ENCODE data around the gene MYH15.

Gene MYH15

DNA sequence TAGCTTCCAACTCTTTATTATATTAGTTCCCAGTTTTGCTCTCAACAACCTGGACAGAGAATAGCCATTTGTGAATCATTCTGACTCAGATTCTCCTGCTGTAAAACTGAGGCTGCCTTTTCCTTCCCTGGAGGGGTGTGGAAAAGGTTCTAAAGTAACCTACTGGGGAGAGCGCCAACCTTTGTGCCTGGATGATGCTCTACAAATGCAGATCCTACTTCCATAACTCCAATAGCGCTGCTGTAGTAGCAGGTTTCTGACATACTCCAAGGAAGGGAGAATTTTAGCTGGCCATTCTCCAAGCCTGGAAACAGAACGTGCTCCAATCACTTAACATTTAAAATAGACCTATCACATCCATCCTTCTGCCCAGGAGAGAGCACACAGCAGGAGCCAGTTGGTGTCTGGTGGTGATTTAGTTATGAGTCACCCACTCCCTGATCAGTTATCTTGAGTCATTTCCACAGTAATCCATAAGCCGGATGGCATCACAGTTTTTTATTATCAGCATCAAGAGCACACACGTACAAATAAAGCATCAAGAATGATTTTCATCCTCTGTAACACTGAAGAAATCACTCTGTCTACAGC is 38.3 kb downstream of the MYH15 start:
- DNase-seq (ENCODE audit: low read depth in 2 of 2): no peak

DNA sequence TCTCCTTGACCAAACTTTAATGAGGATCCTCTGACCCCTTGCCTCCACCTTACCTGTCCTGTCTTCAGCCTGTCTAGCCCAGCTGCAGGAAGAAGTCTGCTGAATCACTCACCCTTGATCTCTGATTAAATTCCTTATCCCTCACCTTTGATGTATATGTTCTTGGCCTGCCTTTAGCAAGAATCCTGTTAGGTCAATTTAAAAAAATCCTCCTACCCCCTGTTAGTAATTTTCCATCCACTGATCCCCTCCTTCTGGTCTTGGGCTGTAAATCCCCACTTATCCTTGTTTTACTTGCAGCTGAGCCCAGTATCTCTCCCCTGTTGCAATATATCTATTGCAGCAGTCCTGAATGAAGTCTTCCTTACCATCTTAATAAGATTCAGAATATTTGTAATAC is 39.0 kb downstream of the MYH15 start:
- no peak for DNase-seq (ENCODE audit: low read depth in 2 of 2)

DNA sequence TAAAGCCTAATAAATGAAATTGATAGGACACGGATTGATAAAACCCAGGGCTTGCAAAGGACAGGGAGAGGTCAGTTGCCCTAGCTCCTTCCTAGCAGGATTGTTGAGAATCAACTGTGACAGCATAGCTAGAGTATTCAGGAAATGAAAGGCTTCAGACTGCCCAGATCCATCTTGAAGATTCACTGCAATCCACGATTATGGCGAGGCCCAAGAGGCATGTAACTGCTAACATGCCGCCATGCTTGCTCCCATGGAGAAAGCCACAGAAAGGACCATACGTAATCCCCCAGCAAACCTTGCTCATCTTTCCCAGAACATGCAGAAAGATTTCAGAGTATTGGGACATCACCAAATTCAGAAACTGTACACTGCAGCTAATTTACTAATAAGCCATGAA is 41.3 kb downstream of the MYH15 start:
- no peak for DNase-seq (ENCODE audit: low read depth in 2 of 2)

DNA sequence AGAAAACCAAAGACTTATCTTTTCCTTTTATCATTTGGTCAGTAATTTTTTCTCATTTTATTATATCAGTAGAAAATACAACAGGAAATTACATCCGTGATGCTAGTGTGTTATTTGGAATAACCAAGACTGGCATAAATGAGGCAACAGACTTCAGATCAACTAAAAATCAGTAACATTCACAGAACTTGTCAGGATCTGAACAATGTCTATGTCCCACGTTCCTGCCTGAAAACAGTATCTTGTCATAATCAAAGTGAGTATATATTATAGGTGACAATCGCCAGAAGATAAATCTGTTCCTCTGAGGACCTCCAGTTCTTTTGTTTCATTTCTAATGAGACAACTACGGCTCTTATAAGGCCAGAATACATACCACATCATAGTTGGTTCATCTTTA is 41.8 kb downstream of the MYH15 start:
- DNase-seq (ENCODE audit: low read depth in 2 of 2): no peak

DNA sequence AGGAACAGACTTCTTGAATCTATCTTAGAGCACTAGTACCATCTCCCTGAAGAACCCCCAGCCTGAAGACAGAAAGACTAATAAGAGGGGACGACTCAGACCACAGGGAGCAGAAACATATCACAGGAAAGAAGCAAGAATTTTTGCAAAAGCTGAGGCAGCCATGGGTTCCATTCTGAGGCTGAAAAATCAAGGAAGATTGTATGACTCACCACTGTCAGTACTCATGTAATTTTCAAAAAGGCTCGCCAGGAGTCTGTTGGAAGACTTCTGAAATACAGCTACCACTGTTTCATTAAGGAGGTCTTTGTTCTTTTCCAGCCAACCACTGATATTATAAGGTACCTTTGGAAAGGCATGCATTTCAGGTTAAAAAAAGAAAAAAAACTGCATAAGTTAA is 47.5 kb downstream of the MYH15 start:
- no peak for DNase-seq (ENCODE audit: low read depth in 2 of 2)

DNA sequence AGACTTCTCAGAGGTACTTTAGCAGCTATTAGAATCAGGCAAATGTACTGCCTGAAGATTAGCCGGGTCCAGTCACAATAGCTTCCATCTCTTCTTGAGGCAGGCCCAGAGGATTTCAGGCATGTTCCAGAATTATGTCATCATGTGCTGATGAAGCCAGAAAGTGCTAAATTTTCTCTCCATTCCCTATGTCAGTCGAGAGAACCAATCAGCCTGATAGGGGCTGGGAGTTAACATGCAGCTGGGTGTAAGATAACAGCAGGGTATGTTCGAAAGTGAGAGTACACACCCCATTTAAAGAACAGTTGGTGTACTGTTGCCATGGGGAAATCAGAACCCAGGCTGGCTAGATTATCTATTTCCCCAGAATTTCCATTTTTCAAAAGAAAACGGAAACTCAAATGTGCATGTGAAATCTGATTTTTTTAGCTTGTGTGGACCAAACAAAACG is 48.7 kb downstream of the MYH15 start:
- DNase-seq (ENCODE audit: low read depth in 2 of 2): no peak

DNA sequence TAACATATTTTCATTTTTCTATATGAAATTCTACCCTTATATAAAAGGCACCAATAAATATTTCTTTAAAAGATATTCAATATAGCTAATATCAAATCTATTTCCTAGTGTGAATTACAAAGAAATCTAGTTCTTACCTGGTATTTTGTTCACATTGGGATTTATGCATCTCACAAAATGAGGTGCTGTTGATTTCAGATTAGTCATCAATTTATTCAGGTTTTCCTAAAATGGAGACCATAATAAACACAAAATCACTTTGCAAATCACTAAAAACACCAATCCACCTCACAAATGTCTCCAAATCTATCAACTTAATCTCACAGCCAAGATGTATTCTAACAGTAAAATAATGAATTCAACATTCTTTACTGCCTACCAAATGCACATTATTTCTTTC is 51.2 kb downstream of the MYH15 start:
- DNase-seq (ENCODE audit: low read depth in 2 of 2): no peak

DNA sequence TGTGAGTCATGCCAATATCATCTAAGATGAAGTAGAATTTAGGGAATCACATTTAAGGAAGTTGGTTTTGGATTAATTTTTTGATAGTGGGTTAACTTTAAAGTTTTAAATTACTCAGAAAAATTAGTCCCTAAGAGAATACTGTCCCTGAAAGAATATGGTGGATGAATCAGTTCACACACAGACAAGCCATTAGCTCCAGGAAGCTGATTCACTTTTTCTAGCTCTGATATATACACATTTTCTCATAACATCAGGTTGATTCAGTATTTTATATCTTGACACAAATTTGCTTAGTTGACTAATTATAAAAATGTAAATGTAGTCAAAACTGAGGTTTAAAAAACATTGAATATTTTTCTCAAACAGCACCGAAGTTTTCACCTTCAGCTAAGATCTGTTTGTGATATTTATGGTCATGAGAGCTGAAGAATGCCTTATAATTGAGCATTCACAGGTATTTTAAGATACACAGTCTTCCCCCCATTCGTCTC is 55.1 kb downstream of the MYH15 start:
- no peak for DNase-seq (ENCODE audit: low read depth in 2 of 2)

DNA sequence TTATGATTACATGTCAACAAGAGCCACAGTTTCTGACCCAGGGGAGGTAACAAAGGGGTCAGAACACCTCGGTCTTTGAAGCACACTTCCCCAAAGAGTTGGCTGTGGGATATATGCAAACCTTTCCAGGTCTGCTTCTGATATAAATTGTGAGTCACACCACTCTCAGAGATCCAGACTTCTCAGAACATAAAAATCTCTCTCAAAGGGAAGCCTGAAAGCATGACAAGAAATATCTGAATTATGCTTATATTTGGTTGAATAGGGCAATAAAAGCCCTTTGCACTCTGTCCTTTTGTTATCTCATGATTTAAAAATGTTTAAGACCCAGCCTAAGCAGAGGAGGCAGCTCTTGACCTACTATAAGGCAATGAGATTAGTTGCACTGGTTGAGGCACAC is 56.8 kb downstream of the MYH15 start:
- DNase-seq (ENCODE audit: low read depth in 2 of 2): no peak

DNA sequence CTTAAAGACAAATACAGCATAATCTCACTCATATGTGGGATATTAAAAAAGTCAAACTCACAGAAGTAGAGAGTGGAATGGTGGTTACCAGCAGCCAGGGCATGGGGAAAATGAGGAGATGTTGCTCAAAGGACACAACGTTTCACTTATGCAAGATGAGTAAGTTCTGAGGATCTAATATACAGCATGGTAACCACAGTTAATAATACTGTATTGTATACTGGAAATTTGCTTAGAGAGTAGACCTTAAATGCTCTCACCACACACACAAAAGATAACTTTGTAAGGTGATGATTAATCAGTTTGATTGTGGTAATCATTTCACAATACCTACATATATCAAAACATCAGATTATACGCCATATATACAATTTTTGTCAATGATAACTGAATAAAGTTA is 60.0 kb downstream of the MYH15 start:
- no peak for DNase-seq (ENCODE audit: low read depth in 2 of 2)

DNA sequence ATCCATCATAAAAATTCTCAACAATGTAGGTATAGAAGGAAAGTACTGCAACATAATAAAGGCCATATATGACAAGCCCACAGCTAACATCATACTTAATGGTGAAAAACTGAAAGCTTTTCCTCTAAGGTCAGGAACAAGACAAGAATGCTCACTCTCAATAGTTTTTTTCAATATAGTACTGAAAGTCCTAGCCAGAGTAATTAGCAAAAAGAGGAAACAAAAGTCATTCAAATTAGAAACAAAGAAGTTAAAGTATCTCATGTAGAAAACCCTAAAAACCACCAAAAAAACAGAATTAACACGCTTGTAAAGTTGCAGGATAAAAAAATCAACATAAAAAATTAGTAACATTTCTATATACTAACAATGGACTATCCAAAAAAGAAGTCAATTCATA is 61.8 kb downstream of the MYH15 start:
- DNase-seq (ENCODE audit: low read depth in 2 of 2): no peak

DNA sequence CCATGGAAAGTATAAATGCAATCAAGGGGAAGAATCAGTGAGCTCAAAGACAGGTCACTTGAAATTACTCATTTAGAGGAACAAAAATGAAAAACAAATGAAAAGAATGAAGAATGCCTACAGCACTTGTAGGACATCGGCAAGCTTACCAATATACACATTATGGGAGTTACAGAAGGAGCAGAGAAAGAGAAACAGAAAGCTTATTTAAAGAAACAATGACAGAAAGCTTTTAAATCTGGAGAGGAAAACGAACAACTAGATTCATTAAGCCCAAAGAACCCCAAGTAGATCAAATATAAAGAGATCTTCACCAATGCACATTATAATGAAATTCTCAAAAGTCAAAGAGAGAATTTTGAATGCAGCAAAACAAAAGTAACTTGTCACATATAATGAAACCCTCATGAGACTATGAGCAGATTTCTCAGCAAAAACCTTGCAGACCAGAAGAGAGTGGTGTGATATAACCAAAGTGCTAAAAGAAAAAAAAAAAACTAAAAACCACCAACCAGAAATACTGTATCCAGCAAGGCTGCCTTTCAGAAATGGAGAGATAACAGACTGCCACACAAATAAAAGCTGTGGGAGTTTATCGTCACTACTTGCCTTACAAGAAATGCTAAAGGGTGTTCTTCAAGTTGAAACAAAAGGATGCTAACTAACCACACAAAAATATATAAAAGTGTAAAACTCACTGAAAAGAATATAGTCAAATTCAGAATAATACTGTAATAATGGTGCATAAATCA is 63.1 kb downstream of the MYH15 start:
- DNase-seq (ENCODE audit: low read depth in 2 of 2): no peak

DNA sequence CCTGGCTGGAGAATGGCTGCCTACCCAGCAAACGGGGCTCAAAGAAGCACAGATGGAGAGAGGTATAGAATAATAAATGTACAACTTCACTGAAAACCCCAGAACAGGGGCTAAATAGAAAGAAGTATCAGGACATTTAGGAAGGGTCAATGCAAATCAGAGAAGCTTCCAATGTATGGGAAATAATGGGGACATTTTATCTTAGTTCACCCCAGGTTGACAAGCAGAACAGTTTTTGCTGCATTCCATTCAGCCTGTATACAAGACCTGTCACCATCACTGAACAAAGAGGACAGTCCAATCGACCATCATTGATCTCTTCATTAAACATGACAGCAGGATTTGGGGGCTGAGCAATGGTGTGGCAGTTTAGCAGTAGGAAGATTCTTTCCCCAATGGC is 68.1 kb downstream of the MYH15 start:
- DNase-seq (ENCODE audit: low read depth in 2 of 2): no peak

DNA sequence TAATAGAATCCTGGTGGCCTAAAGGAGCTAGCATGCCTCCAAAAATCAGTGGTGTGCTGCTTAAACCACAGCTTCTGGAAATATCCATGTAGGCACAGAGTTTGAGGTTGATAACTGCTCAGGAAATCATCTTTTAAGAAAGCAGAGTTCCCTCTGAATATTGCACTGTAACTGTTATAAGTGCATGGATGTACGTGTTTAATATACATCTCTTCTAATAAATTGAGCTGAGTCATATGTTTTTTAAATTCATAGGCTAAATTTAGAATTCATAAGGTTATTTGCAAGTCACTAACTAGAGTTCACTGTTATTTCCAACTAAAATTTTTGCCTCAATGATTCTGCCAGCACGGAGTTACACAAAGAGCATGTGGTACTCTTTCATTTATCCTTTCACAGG is 68.9 kb downstream of the MYH15 start:
- DNase-seq (ENCODE audit: low read depth in 2 of 2): no peak

DNA sequence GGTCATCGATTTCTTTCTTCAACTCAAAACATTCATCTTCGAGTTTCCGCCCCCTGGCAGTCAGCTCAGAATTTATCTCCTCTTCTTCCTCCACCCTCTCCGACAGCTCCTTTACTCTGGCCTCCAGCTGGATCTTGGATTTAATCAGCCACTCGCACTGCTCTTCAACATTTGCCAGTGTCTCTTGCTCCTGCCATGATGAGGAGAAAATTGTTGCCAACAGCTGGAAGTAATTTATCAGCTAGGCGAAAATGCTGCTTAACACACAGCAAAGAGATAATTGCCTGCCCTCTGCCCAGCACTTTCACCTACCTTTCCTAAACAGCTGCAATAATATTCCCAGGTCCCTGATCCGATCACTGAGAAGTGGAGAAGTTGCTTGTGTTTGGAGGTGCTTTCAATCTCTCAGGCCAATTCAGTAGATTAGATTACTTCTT is 69.3 kb downstream of the MYH15 start:
- DNase-seq (ENCODE audit: low read depth in 2 of 2): no peak

DNA sequence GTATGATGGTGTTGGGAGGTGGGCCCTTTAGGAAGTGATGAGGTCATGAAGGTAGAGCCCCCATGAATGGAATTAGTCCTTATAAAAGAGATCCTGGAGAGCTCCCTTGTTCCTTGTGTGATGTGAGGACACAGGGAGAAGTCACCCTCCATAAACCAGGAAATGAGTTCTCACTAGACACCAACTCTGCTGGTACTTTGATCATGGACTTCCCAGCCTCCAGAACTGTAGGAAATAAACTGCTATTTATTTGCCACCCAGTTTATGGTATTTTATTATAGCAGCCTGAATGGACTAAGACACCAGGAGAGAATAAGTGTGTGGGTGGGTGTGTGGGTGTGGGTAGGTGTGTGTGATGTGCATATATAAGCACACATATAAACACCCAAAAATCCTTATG is 71.9 kb downstream of the MYH15 start:
- no peak for DNase-seq (ENCODE audit: low read depth in 2 of 2)

DNA sequence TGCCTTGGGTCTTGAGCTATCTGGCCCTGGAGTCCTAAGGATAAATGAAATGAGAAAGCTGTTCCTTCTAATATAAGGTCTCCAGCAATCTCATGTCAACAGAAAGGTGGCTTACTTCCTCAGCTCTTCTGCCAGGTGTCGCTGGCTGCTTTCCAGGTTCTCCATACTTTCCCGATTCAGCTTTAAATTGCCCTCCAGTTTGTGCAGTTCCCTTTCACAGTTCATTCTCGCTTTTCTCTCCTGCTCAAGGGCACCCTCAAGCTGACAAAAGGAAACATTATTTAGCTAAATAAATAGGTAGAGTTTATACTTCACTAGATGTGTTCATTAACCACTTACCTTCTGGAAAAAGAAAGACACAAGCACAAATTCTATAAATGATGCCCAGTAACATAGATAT is 73.0 kb downstream of the MYH15 start:
- DNase-seq (ENCODE audit: low read depth in 2 of 2): no peak

DNA sequence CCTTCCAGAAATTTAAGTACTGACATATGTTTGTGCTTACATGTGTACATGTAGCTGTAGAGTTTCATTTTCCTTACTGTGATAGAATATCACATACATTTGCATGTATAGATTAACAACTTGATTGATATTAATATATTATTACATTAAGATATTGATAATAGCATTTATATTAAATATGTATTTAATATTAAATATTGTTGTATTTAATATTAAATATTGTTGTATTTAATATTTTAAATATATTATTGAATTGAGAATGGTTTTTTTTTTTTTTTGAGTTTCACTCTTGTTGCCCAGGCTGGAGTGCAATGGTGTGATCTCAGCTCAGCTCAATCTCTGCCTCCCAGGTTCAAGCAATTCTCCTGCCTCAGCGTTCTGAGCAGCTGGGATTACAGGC is 76.5 kb downstream of the MYH15 start:
- no peak for DNase-seq (ENCODE audit: low read depth in 2 of 2)

DNA sequence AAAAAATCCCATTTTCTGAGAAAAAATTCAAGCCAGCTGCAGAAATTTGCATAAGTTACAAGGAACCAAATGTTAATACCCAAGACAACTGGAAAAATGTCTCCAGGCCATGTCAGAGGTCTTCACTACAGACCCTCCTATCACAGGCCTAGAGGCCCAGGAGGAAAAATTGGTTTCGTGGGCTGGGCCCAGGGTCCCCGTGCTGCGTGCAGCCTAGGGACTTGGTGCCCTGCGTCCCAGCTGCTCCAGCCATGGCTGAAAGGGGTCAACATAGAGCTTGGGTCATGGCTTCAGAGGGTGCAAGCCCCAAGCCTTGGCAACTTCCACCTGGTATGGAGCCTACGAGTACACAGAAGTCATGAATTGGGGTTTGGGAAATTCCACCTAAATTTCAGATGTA is 78.0 kb downstream of the MYH15 start:
- DNase-seq (ENCODE audit: low read depth in 2 of 2): no peak

DNA sequence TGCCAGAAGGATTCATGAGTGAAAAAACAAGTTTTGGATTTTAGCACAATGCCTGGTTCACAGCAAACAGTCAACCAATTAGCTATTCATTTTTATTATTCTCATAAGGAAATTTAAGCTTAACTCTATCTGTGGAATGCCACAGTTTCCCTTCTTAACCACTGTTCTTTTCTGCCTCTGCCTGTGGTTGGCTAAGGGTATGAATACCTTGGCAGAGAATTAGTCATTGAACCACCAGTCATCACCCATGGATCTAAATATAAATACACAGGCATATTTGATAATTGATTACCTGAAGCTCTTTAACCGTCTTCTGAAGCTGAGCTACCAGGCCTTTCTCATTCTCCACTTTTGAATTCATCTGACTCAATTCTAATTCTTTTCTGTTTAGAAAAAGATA is 79.9 kb downstream of the MYH15 start:
- no peak for DNase-seq (ENCODE audit: low read depth in 2 of 2)

DNA sequence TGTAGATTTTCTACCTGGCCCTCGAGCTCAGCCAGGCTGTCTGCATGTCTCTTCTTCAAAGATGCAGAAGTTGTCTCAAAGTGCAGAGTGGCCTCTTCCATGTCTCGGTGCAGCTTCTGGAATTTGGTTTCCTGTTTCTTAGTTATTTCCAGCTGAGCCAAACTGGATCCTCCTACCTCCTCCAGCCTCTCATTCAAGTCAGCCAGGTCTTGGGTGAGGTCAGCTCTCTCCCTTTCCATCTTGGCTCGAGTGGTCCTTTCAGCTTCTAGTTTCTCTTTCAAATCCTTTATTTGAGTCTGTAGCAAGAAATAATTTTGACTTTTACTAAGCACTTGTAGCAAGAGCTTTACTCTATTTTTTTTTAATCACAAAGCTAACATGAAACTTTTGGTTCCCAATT is 81.8 kb downstream of the MYH15 start:
- DNase-seq (ENCODE audit: low read depth in 2 of 2): no peak

DNA sequence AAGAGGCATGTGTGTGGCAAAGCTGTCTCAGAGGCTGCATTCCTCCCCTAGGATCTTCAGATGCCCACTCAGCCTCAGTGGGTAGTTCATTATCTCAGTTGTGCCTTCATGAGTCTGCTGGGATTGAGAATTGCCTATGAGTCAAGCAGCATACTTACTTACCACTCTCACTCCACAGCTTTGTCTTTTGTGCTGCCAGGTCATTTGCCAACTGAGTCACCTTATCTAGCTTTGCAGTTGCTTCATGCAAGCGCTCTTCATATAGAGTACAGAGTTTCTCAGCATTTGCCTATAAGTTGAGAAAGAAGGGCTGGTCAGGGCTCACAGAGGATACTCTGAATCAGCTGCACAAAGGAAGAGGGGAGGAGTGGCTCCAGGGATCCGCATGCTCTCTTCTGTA is 89.5 kb downstream of the MYH15 start:
- DNase-seq (ENCODE audit: low read depth in 2 of 2): no peak

DNA sequence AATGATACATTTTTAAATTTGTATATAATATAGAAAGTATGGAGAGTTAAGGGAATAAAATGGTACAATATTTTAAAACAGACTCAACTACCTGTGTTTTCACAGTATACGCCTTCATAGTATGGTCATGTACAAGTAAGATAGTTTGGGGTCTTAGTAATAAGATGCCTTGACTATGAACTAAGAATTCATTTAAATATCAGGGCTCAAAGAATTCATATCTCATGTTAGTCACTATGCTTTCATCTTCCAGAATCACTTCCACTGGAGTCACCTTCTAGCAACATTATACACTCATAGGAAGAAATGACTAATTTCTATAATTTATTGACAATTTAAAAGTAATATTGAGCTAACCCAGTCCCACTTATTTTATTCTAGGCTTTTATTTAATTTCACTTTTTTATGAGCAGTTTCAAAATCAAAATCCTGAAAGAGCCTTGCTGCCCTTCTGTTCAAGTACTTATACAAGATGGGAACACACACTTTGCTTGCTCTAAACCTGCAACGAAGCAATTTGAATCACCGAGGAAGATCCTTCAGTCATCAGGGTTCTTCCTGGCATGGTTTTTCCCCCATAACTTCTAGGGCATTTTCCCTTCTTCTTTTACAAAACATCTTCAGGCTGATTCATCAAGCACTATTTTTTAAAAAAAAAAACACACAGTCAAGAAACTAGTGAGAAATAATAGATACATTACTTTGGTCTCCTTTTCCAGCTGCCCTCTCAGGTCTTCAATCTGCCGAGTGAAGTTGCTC is 94.1 kb downstream of the MYH15 start:
- DNase-seq (ENCODE audit: low read depth in 2 of 2): no peak
